HepG2 (cell line): ENCODE results near the gene TSSK2. TPM values are rescaled to one million over a fixed set of nuclear protein-coding genes. Genes with fewer than 3 reads are reported as not detected.

Experiments
- ATAC-seq: fragments of 200-7000 bp; cut with Tn5 transposase; 3 replicates; pipeline ENCODE4 v1.9.1; 2020; ENCODE audit warnings: mild to moderate bottlenecking, moderate library complexity
- BruUV-seq: library from RNA; stranded (reverse); fragments of 400-500 nt; replicated peaks from 2 replicates; lab custom pipeline; 2021; lab: Mats Ljungman, UMichigan
- CTCF ChIA-PET: fragments of 300-600 bp; formaldehyde crosslinking; extraction: SDS; loops from one replicate; lab custom pipeline; 2021; ENCODE audit warnings: low total read pairs, inconsistent platforms, low intra/inter-chr PET ratio; lab: Yijun Ruan, JAX
- POLR2A ChIA-PET: fragments of 350-600 bp; sonication (Branson Sonifier 250); formaldehyde crosslinking; loops from one replicate; lab custom pipeline; 2020; ENCODE audit warnings: antibody characterized with exemption, inconsistent platforms; lab: Yijun Ruan, JAX
- DNase-seq: peaks from one replicate; pipeline ENCODE4 v3.0.0-alpha.2; 2015; ENCODE audit warnings: low spot score
- FAIRE-seq: peaks from 3 replicates; lab custom pipeline; 2011; peaks lifted over from hg19 to GRCh38; lab: Jason Lieb, UNC
- H2AFZ ChIP-seq: one replicate; pipeline ENCODE4 v1.6.1; 2011; ENCODE audit warnings: low read length, inconsistent platforms
- H3K27ac ChIP-seq: fragments of 300-600 bp; 3 replicates; pipeline ENCODE4 v1.8.0; 2011; ENCODE audit warnings: mixed run types, mild to moderate bottlenecking, mixed read lengths, low read length, inconsistent platforms; ENCODE audit not compliant: insufficient read depth; ENCODE audit errors: extremely low read length
- H3K27me3 ChIP-seq, 2 experiments: fragments of 200-600 bp in 1 of 2; 2 replicates in 1 of 2; 3 replicates in 1 of 2; pipeline versions ENCODE4 v1.6.0 to v1.8.0; 2011; ENCODE audit warnings: low read length in 2 of 2, mild to moderate bottlenecking in 2 of 2, moderate library complexity in 2 of 2, inconsistent platforms in 1 of 2; ENCODE audit not compliant: insufficient read depth in 2 of 2, control insufficient read depth in 1 of 2
- H3K36me3 ChIP-seq, 2 experiments: fragments of 200-600 bp in 1 of 2; replicated peaks in 1 of 2; 2 replicates in 1 of 2; 3 replicates in 1 of 2; pipeline versions ENCODE4 v1.5.1 to v1.8.0; 2011; ENCODE audit warnings: low read length in 2 of 2, inconsistent platforms in 1 of 2; ENCODE audit not compliant: insufficient read depth in 2 of 2, control insufficient read depth in 1 of 2
- H3K4me1 ChIP-seq: 2 replicates; pipeline ENCODE4 v1.5.1; 2012; ENCODE audit warnings: low read length, inconsistent platforms; ENCODE audit not compliant: insufficient read depth
- H3K4me2 ChIP-seq: 2 replicates; pipeline ENCODE4 v1.6.0; 2011; ENCODE audit warnings: low read depth, low read length, inconsistent platforms
- H3K4me3 ChIP-seq, 3 experiments: fragments of 200-600 bp in 1 of 3; sonication (generic), shearing (Covaris generic) in 1 of 3; replicated peaks in 1 of 3; 2 replicates each; pipeline ENCODE4 v1.5.1; 2011 to 2016; ENCODE audit warnings: low read length in 3 of 3, inconsistent platforms in 2 of 3, low read depth in 2 of 3, mild to moderate bottlenecking in 2 of 3, control low read depth in 1 of 3, mixed read lengths in 1 of 3; ENCODE audit not compliant: insufficient read depth in 1 of 3
- H3K79me2 ChIP-seq: one replicate; pipeline ENCODE4 v1.6.1; 2011; ENCODE audit warnings: low read length, inconsistent platforms; ENCODE audit not compliant: insufficient read depth
- H3K9ac ChIP-seq: 2 replicates; pipeline ENCODE4 v1.6.0; 2011; ENCODE audit warnings: mild to moderate bottlenecking, low read depth, low read length, inconsistent platforms; ENCODE audit not compliant: insufficient read depth
- H3K9me3 ChIP-seq: 2 replicates; pipeline ENCODE4 v1.5.1; 2012; ENCODE audit warnings: mild to moderate bottlenecking, low read length
- H4K20me1 ChIP-seq: 2 replicates; pipeline ENCODE4 v1.6.0; 2011; ENCODE audit warnings: inconsistent platforms, mild to moderate bottlenecking, low read length, moderate library complexity; ENCODE audit not compliant: insufficient read depth
- HNRNPH1 ChIP-seq: fragments of 200-400 bp; formaldehyde crosslinking; optimal IDR thresholded peaks from 2 replicates; pipeline ENCODE3; 2017; ENCODE audit warnings: mild to moderate bottlenecking, low read depth, low read length
- MTA3 ChIP-seq: sonication (generic); formaldehyde crosslinking; IDR thresholded peaks from 2 replicates; pipeline ENCODE4 v1.4.0; 2020; ENCODE audit warnings: missing genetic modification reagents
- TARDBP ChIP-seq: sonication (generic); formaldehyde crosslinking; IDR thresholded peaks from 2 replicates; pipeline ENCODE4 v1.8.0; 2022; ENCODE audit warnings: mild to moderate bottlenecking, missing genetic modification reagents
- ZNF124 ChIP-seq: sonication (generic); formaldehyde crosslinking; IDR thresholded peaks from 2 replicates; pipeline ENCODE4 v1.4.0; 2020; ENCODE audit warnings: missing genetic modification reagents
- ZNF274 ChIP-seq: sonication (generic); formaldehyde crosslinking; IDR thresholded peaks from 2 replicates; pipeline ENCODE4 v1.5.1; 2020; ENCODE audit warnings: mild to moderate bottlenecking, missing genetic modification reagents
- ZNF34 ChIP-seq: sonication (generic); formaldehyde crosslinking; IDR thresholded peaks from 2 replicates; pipeline ENCODE4 v1.4.0; 2020; ENCODE audit warnings: mild to moderate bottlenecking, missing genetic modification reagents, borderline replicate concordance
- ZNF430 ChIP-seq: sonication (generic); formaldehyde crosslinking; IDR thresholded peaks from 2 replicates; pipeline ENCODE4 v1.9.0; 2021; ENCODE audit warnings: mild to moderate bottlenecking, missing genetic modification reagents
- ZNF468 ChIP-seq: sonication (generic); formaldehyde crosslinking; IDR thresholded peaks from 2 replicates; pipeline ENCODE4 v1.8.0; 2022; ENCODE audit warnings: mild to moderate bottlenecking, moderate library complexity, missing genetic modification reagents
- ZNF501 ChIP-seq: sonication (generic); formaldehyde crosslinking; IDR thresholded peaks from 2 replicates; pipeline ENCODE4 v1.5.1; 2020; ENCODE audit warnings: mild to moderate bottlenecking, moderate library complexity, missing genetic modification reagents
- WGBS: methylation state at CpG from one replicate; pipeline ENCODE4 v1.1.6; 2017; ENCODE audit warnings: low lambda C conversion rate; 5-methylcytosine and 5-hydroxymethylcytosine counted together
- in situ Hi-C: cut with HindIII; loops from 2 replicates; pipeline ENCODE4 v1.10.0; 2017; ENCODE audit warnings: low pct_unique_long_range_greater_than_20kb; ENCODE audit not compliant: extremely low pct_ligation_motif_present
- intact Hi-C: fragments of 100-400 bp; cut with micrococcal nuclease; formaldehyde crosslinking; loops from one replicate; pipeline ENCODE4 v1.10.0; 2022; ENCODE audit not compliant: unreplicated experiment
- polyA plus RNA-seq, 8 experiments: library from polyadenylated mRNA; depleted of rRNA in 3 of 8; stranded (reverse) in 7 of 8; unstranded in 1 of 8; fragments of >200 nt; fragmentation: Illumina TruSeq in 4 of 8; extraction: Trizol in 4 of 8; gene quantifications; 2 replicates each; pipeline versions ENCODE4 v1.2.1 to v1.2.3, GENCODE V29; 2011 to 2016; ENCODE audit warnings: low read depth in 4 of 8, missing spikeins in 1 of 8, mixed read lengths in 1 of 8; ENCODE audit not compliant: insufficient read depth in 1 of 8
- total RNA-seq, 5 experiments: library from RNA; depleted of rRNA; stranded (reverse); fragments of >200 nt; fragmentation: Illumina TruSeq; extraction: Trizol; gene quantifications; 2 replicates each; pipeline ENCODE4 v1.2.3, GENCODE V29; 2016; ENCODE audit warnings: low read depth in 1 of 5
- TF ChIP-seq, protein P1 (sequence below), 2 experiments: fragments of 450-650 bp in 1 of 2; sonication (generic) in 1 of 2; formaldehyde crosslinking in 1 of 2; IDR thresholded peaks; 2 replicates each; pipeline versions ENCODE4 v1.6.1 to v1.8.0; 2016 to 2022; ENCODE audit warnings: antibody characterized with exemption in 1 of 2, mild to moderate bottlenecking in 1 of 2, missing genetic modification reagents in 1 of 2

The TSSK2 gene
- total and polyA plus RNA-seq, 2 of the 13 experiments (the other 11 are each of a cell fraction or from before 2014, with no cell fraction given): not detected

DNA sequence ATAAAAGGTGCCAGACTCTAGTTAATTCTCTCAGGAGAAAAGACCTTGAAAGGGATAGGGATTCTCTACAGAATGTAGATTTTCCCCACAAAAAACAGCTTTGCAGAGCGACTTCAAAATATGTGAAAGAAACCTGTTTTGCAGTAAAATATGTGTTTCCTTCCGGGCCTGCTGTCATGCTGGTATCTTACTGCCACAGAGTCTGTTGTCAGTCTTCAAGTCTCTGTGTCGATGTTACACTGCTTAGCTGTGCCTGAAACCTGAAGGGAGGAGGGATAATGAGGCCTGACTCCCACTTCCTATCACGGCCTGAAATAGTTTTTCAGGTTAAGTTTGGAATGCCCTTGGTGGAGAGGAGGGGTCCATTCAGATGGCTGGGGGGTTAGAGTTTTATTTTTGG, 7.2 kb upstream of the TSSK2 start:
- Histone ChIP-seq H2AFZ (no peak overlapping the region), H4K20me1 (peaks cover 23% of the 10 kb centered on the region), H3K4me1 (peaks cover 59% of the 10 kb centered on the region), H3K4me3 (no peak overlapping the region), H3K27me3 (peaks cover 3 to 43% of the 10 kb centered on the region in 2 experiments; a peak in 4 of 5 replicates), H3K9me3 (no peaks in the 10 kb centered on the region), H3K27ac (no peak overlapping the region), H3K9ac (no peak overlapping the region), H3K4me2 (no peak overlapping the region), H3K36me3 (peaks cover 2 to 4% of the 10 kb centered on the region in 2 experiments; a peak in 1 of 5 replicates), H3K79me2 (peaks cover 27% of the 10 kb centered on the region)
- BruUV-seq: no TSS peak
- intact Hi-C loops (no loop called here), in situ Hi-C loops (no loop called here)
- ATAC-seq (no peak), FAIRE-seq (no peak), DNase-seq (no peak)
- CTCF ChIA-PET: no interaction called here
- POLR2A ChIA-PET: no interaction called here
- no peak for TF ChIP-seq ZNF501 (CRISPR knock-in tag)
- 45% methylated on average over 3 of the region's 4 CpGs for WGBS

DNA sequence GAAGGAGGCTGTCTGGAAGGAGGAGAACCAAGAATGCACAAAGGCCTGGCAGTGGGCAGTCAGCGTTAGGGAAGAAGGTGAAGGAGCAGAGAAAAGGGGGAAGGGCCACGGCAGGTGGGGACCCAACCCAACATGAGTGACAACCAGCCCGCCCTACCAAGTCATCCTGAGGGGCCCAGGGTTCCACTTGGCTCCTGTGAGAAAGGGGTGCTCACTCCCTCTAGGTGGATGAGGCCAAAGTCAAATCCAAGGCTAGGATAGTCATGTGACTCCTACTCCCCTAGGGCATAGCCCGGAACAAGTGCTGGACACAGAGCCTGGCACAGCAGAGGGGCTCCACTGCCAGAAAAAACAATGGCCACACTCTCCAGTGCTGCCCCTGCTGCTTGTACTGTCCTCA, 6.7 kb upstream of the TSSK2 start:
- no TSS peak for BruUV-seq
- ATAC-seq: no peak
- no peak for FAIRE-seq
- WGBS: 63% methylated on average over 3 of the region's 4 CpGs
- H2AFZ ChIP-seq: no peak overlapping the region
- DNase-seq: no peak
- ChIA-PET CTCF (no interaction called here), POLR2A (no interaction called here)
- H3K9ac ChIP-seq: no peak overlapping the region
- H3K36me3 ChIP-seq: peaks cover 0 to 3% of the 10 kb centered on the region in 2 experiments; a peak in 1 of 5 replicates
- no peaks in the 10 kb centered on the region for H3K9me3 ChIP-seq
- no peak overlapping the region for H3K27ac ChIP-seq
- H4K20me1 ChIP-seq: peaks cover 20% of the 10 kb centered on the region; the same call in 1 of the 2 replicates
- intact Hi-C loops: no loop called here
- H3K79me2 ChIP-seq: peaks cover 23% of the 10 kb centered on the region
- peaks cover 3 to 46% of the 10 kb centered on the region in 2 experiments; a peak in 4 of 5 replicates for H3K27me3 ChIP-seq
- in situ Hi-C loops: no loop called here
- H3K4me3 ChIP-seq: no peak overlapping the region
- H3K4me2 ChIP-seq: no peak overlapping the region
- H3K4me1 ChIP-seq: peaks cover 55% of the 10 kb centered on the region
- TF ChIP-seq ZNF430 (CRISPR knock-in tag) (no peak), ZNF468 (no peak), TARDBP (CRISPR knock-in tag) (no peak), ZNF34 (CRISPR knock-in tag) (no peak), MTA3 (CRISPR knock-in tag) (no peak), ZNF274 (no peak), ZNF124 (no peak), HNRNPH1 (no peak)
- TF ChIP-seq, protein P1, sequence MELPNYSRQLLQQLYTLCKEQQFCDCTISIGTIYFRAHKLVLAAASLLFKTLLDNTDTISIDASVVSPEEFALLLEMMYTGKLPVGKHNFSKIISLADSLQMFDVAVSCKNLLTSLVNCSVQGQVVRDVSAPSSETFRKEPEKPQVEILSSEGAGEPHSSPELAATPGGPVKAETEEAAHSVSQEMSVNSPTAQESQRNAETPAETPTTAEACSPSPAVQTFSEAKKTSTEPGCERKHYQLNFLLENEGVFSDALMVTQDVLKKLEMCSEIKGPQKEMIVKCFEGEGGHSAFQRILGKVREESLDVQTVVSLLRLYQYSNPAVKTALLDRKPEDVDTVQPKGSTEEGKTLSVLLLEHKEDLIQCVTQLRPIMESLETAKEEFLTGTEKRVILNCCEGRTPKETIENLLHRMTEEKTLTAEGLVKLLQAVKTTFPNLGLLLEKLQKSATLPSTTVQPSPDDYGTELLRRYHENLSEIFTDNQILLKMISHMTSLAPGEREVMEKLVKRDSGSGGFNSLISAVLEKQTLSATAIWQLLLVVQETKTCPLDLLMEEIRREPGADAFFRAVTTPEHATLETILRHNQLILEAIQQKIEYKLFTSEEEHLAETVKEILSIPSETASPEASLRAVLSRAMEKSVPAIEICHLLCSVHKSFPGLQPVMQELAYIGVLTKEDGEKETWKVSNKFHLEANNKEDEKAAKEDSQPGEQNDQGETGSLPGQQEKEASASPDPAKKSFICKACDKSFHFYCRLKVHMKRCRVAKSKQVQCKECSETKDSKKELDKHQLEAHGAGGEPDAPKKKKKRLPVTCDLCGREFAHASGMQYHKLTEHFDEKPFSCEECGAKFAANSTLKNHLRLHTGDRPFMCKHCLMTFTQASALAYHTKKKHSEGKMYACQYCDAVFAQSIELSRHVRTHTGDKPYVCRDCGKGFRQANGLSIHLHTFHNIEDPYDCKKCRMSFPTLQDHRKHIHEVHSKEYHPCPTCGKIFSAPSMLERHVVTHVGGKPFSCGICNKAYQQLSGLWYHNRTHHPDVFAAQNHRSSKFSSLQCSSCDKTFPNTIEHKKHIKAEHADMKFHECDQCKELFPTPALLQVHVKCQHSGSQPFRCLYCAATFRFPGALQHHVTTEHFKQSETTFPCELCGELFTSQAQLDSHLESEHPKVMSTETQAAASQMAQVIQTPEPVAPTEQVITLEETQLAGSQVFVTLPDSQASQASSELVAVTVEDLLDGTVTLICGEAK (IDR thresholded peaks at IDR 0.05): no peak
- TF ChIP-seq, protein P1 (CRISPR knock-in tag; IDR thresholded peaks at IDR 0.05): no peak
